Neutrophil (primary cell): ENCODE measurements around the gene CHST11.
A peak's percentile ranks its signal among the peaks of the same experiment; 100 is the strongest.

Experiments used
- H3K27ac ChIP-seq: fragments of 200-600 bp; sonication (generic); 2 replicates; pipeline ENCODE4 v1.5.1; 2016; ENCODE audit warnings: mild to moderate bottlenecking, moderate library complexity
- H3K27me3 ChIP-seq: fragments of 200-600 bp; sonication (generic); 2 replicates; pipeline ENCODE4 v1.6.0; 2016; ENCODE audit warnings: mild to moderate bottlenecking
- H3K36me3 ChIP-seq: fragments of 200-600 bp; sonication (generic); 2 replicates; pipeline ENCODE4 v1.5.1; 2017
- H3K4me1 ChIP-seq, 2 experiments: fragments of 200-600 bp in 1 of 2; sonication (generic) in 1 of 2; 1 replicate in 1 of 2; 2 replicates in 1 of 2; pipeline versions ENCODE4 v1.5.1 to v1.6.1; 2013 to 2016; ENCODE audit warnings: low read depth in 1 of 2, low read length in 1 of 2, mild to moderate bottlenecking in 1 of 2, moderate library complexity in 1 of 2; ENCODE audit not compliant: control insufficient read depth in 1 of 2, insufficient read depth in 1 of 2
- H3K4me3 ChIP-seq, 2 experiments: fragments of 200-600 bp in 1 of 2; sonication (generic) in 1 of 2; 1 replicate in 1 of 2; 2 replicates in 1 of 2; pipeline ENCODE4 v1.5.1; 2013 to 2016; ENCODE audit warnings: low read depth in 1 of 2, low read length in 1 of 2, mild to moderate bottlenecking in 1 of 2, moderate library complexity in 1 of 2
- H3K9me3 ChIP-seq: fragments of 200-600 bp; sonication (generic); 2 replicates; pipeline ENCODE4 v1.5.1; 2016
- CTCF ChIP-seq: fragments of 200-600 bp; sonication (generic); IDR thresholded peaks from 2 replicates; pipeline ENCODE4 v1.5.1; 2016; ENCODE audit warnings: antibody characterized with exemption

Gene CHST11

GRCh38 chr12:104734541-104735095, 277.9 kb downstream of the CHST11 start:
- TF ChIP-seq CTCF, result no peak
- Histone ChIP-seq H3K4me1 (peaks cover 25 to 42% of the 10 kb centered on the region in 2 experiments), H3K4me3 (no peak overlapping the region)

GRCh38 chr12:104735801-104736200, 279.1 kb downstream of the CHST11 start:
- H3K27me3 ChIP-seq, result no peaks in the 10 kb centered on the region
- peaks cover 20 to 39% of the 10 kb centered on the region in 2 experiments for H3K4me1 ChIP-seq
- no peak overlapping the region for H3K27ac ChIP-seq
- H3K36me3 ChIP-seq, result no peaks in the 10 kb centered on the region
- TF ChIP-seq CTCF, result no peak
- no peak overlapping the region for H3K4me3 ChIP-seq
- H3K9me3 ChIP-seq, result no peaks in the 10 kb centered on the region

More at GRCh38 chr12:104734541-104735095, 277.9 kb downstream of the CHST11 start:
- Histone ChIP-seq H3K36me3 (peaks cover 2% of the 10 kb centered on the region), H3K27ac (peak overlapping the region; percentile 29), H3K9me3 (no peaks in the 10 kb centered on the region), H3K27me3 (no peaks in the 10 kb centered on the region)

- H3K27ac ChIP-seq, result peak overlapping the region; percentile 10
- no peaks in the 10 kb centered on the region for H3K36me3 ChIP-seq
- no peaks in the 10 kb centered on the region for H3K27me3 ChIP-seq
- H3K4me3 ChIP-seq, result no peak overlapping the region
- H3K4me1 ChIP-seq, result peaks cover 25 to 43% of the 10 kb centered on the region in 2 experiments
- no peaks in the 10 kb centered on the region for H3K9me3 ChIP-seq
- no peak for TF ChIP-seq CTCF
Observed at GRCh38 chr12:104736307-104736706, 279.6 kb downstream of the CHST11 start.

GRCh38 chr12:104737113-104737512, 280.4 kb downstream of the CHST11 start:
- Histone ChIP-seq H3K27me3 (no peaks in the 10 kb centered on the region), H3K4me3 (no peak overlapping the region), H3K36me3 (no peaks in the 10 kb centered on the region), H3K9me3 (no peaks in the 10 kb centered on the region), H3K4me1 (peaks cover 32 to 51% of the 10 kb centered on the region in 2 experiments), H3K27ac (peak overlapping the region; percentile 75)
- TF ChIP-seq CTCF, result no peak

- peaks cover 32 to 58% of the 10 kb centered on the region in 2 experiments for H3K4me1 ChIP-seq
- H3K27ac ChIP-seq, result peak overlapping the region; percentile 75
- no peaks in the 10 kb centered on the region for H3K27me3 ChIP-seq
- no peak overlapping the region for H3K4me3 ChIP-seq
- no peak for TF ChIP-seq CTCF
- no peaks in the 10 kb centered on the region for H3K9me3 ChIP-seq
- H3K36me3 ChIP-seq, result no peaks in the 10 kb centered on the region
Observed at GRCh38 chr12:104737791-104738301, 281.1 kb downstream of the CHST11 start.
